ENCODE data around the gene COPB1.

DNA sequence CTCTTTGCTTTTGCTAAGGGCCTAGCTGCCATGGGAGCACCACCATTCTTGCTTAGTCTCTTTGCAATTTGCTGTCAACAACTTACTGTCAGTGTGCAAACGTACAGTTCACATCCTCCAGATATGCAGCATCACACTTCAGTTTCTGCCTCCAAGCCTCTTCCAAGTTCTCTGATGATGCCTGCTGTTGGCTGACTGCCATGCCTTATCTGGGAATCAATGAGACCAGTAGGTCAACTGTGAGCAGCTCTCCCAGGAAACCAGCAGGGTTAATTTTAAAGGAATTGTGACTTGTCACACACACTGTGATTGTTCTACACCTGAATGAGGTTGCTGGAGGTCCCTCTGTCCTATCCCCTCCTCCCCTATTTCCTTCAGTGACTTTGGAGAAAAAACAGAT, 56.0 kb downstream of the COPB1 start:
- TF ChIP-seq, protein P1, sequence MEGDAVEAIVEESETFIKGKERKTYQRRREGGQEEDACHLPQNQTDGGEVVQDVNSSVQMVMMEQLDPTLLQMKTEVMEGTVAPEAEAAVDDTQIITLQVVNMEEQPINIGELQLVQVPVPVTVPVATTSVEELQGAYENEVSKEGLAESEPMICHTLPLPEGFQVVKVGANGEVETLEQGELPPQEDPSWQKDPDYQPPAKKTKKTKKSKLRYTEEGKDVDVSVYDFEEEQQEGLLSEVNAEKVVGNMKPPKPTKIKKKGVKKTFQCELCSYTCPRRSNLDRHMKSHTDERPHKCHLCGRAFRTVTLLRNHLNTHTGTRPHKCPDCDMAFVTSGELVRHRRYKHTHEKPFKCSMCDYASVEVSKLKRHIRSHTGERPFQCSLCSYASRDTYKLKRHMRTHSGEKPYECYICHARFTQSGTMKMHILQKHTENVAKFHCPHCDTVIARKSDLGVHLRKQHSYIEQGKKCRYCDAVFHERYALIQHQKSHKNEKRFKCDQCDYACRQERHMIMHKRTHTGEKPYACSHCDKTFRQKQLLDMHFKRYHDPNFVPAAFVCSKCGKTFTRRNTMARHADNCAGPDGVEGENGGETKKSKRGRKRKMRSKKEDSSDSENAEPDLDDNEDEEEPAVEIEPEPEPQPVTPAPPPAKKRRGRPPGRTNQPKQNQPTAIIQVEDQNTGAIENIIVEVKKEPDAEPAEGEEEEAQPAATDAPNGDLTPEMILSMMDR (IDR thresholded peaks at IDR 0.05): no peak
- TF ChIP-seq POLR2AphosphoS5 (IDR thresholded peaks at IDR 0.05) (no peak), POLR2A (IDR thresholded peaks at IDR 0.05) (no peak), EP300 (IDR thresholded peaks at IDR 0.05; ENCODE audit: low read depth) (no peak)

Data from transverse colon (tissue), 4 donors.